Testis (tissue), 2 donors: Measurements from ENCODE around the gene DMC1.

ENCODE experiments used
- CTCF ChIP-seq, 3 experiments: fragments of 450-650 bp in 2 of 3; fragments of 200-600 bp in 1 of 3; sonication (generic) in 1 of 3; IDR thresholded peaks; one replicate each; pipeline ENCODE4 v1.5.1; 2016 to 2019; ENCODE audit warnings: antibody characterized with exemption in 3 of 3, mild to moderate bottlenecking in 2 of 3, moderate library complexity in 1 of 3
- POLR2A ChIP-seq: fragments of 450-650 bp; IDR thresholded peaks from one replicate; pipeline ENCODE4 v1.6.1; 2017; ENCODE audit warnings: antibody characterized with exemption, mild to moderate bottlenecking, moderate library complexity

DNA sequence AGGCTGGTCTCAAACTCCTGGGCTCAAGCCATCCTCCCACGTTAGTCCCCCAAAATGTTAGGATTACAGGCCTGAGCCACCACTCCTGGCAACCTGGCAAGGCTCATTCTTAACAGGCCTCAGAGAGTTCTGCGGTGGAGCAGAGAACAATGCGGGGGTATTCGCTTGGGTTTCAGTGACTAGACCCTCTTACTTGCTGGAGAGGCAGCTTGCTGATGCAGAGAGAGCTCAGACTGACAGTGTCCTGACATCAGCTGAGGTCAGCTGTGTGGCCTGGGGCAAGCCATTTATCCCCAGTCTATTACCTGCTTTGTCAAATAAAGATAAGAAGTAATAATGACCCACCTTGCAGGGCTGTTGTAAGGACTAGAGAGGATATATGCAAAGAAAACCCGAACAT is 40.3 kb upstream of the DMC1 start:
- TF ChIP-seq CTCF (IDR thresholded peaks at IDR 0.05) = no peak
- TF ChIP-seq POLR2A = no peak
